Suprapubic skin (tissue), 4 donors: ENCODE results near the gene KLHL30.

Experiments used
- CTCF ChIP-seq, 2 donors: fragments of 200-600 bp in 1 of 2; fragments of 450-650 bp in 1 of 2; sonication (generic) in 1 of 2; IDR thresholded peaks; one replicate each; pipeline ENCODE4 v1.5.1; 2016 to 2019; ENCODE audit warnings: antibody characterized with exemption in 2 of 2, mild to moderate bottlenecking in 1 of 2, moderate library complexity in 1 of 2
- POLR2A ChIP-seq, 2 donors: fragments of 450-650 bp; IDR thresholded peaks; one replicate each; pipeline ENCODE4 v1.6.1; 2017; ENCODE audit warnings: antibody characterized with exemption in 2 of 2, mild to moderate bottlenecking in 2 of 2, moderate library complexity in 2 of 2
- POLR2AphosphoS5 ChIP-seq, 3 donors: sonication (generic); formaldehyde crosslinking; IDR thresholded peaks; one replicate each; pipeline ENCODE4 v1.6.1; 2017; ENCODE audit warnings: antibody characterized with exemption in 3 of 3

DNA sequence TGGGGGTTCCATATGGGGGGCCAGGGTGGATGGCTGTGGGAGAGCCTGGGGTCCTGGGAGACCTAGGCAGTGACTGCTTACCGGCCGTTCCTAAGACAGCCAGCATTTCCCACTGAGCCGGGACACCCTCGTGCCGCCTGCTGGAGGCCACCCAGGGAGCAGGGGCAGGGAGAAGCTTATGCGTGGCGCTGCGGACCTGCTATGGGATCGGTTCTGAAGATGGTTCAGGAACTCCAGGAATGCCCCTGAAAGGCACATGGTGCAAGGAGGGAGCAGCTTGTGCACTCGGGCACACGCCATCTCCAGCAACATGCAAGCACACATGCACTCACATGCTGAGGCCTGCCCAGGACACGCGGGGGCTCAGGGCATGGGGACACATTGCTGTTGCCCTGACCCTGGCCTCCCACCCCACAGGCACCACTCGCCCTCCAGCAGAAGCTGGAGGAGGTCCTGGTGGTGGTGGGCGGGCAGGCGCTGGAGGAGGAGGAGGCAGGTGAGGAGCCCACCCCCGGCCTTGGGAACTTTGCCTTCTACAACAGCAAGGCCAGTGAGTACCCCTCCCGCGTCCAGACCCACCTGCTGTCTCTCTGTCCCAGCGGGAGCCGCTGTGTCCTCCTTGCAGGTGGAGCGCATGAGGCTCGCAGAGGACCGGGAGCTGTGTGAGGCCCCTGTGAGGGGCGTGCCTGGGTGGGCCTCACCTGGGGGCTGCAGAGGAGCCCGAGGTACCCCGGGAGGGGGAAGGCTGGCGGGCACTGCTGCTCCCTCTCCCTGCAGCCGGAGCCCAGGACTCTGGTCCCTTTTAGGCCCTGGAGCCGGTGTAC, 4.1 kb downstream of the KLHL30 start:
- no peak for TF ChIP-seq POLR2A (IDR thresholded peaks at IDR 0.05)
- no peak for TF ChIP-seq CTCF (IDR thresholded peaks at IDR 0.05)
- TF ChIP-seq POLR2AphosphoS5 (IDR thresholded peaks at IDR 0.05): no peak
